ENCODE measurements around the gene ATP2A3.

DNA sequence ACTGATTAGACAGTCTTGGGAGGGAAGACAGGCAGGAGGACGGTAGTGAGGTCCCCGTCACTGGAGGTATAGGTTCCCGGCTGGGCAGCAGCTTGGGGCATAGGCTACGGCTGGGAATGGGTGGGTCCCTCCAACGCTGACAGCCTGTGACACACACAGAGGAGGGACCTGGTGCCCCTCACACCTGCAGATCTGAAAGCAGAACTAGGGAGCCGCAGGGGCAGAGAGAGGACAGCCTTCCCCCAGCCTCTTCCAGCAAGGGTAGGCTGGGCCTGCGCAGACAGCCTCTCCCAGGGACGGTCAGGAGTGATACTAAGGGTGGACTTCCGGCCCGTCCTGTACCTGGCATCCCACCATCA lies 49.9 kb downstream of the ATP2A3 start:
- no peak for TF ChIP-seq FOXK2 (IDR thresholded peaks at IDR 0.05)
- TF ChIP-seq FOXM1 (IDR thresholded peaks at IDR 0.05; ENCODE audit: borderline replicate concordance): no peak
- no peak for TF ChIP-seq SP1 (IDR thresholded peaks at IDR 0.05)
- no peak for TF ChIP-seq SUZ12 (IDR thresholded peaks at IDR 0.05)
- no peak for TF ChIP-seq LEF1 (IDR thresholded peaks at IDR 0.05; ENCODE audit: borderline replicate concordance)
- TF ChIP-seq FOXA1 (IDR thresholded peaks at IDR 0.05): no peak
- TF ChIP-seq ZNF384 (IDR thresholded peaks at IDR 0.05): no peak
- TF ChIP-seq, protein P1, sequence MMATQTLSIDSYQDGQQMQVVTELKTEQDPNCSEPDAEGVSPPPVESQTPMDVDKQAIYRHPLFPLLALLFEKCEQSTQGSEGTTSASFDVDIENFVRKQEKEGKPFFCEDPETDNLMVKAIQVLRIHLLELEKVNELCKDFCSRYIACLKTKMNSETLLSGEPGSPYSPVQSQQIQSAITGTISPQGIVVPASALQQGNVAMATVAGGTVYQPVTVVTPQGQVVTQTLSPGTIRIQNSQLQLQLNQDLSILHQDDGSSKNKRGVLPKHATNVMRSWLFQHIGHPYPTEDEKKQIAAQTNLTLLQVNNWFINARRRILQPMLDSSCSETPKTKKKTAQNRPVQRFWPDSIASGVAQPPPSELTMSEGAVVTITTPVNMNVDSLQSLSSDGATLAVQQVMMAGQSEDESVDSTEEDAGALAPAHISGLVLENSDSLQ (IDR thresholded peaks at IDR 0.05): no peak
- TF ChIP-seq NFRKB (IDR thresholded peaks at IDR 0.05): no peak
- no peak for TF ChIP-seq ELF4 (IDR thresholded peaks at IDR 0.05)
- no peak for TF ChIP-seq HDGF (IDR thresholded peaks at IDR 0.05; ENCODE audit: borderline replicate concordance)

All from HEK293T (cell line).